Upper lobe of right lung (tissue), 1 donor: ENCODE measurements around the gene CCDC167. TPM values are rescaled to one million over a fixed set of nuclear protein-coding genes. Genes with fewer than 3 reads are reported as not detected.

ENCODE experiments used
- ATAC-seq: fragments of 200-7000 bp; cut with Tn5 transposase; one replicate; pipeline ENCODE4 v1.9.1; 2020; ENCODE audit warnings: mild to moderate bottlenecking, moderate library complexity
- DNase-seq: peaks from one replicate; pipeline ENCODE4 v3.0.0-alpha.2; 2020
- H3K27ac ChIP-seq: fragments of 200-600 bp; one replicate; pipeline ENCODE4 v1.8.0; 2022
- H3K27me3 ChIP-seq: fragments of 200-600 bp; one replicate; pipeline ENCODE4 v1.8.0; 2022; ENCODE audit warnings: mild to moderate bottlenecking
- H3K36me3 ChIP-seq: fragments of 200-600 bp; one replicate; pipeline ENCODE4 v1.8.0; 2022
- H3K4me1 ChIP-seq: fragments of 200-600 bp; one replicate; pipeline ENCODE4 v1.8.0; 2022
- H3K4me3 ChIP-seq: fragments of 200-600 bp; one replicate; pipeline ENCODE4 v1.8.0; 2022; ENCODE audit warnings: mild to moderate bottlenecking
- H3K9me3 ChIP-seq: fragments of 200-600 bp; one replicate; pipeline ENCODE4 v1.8.0; 2022
- intact Hi-C: fragments of 100-400 bp; cut with DNase I; formaldehyde crosslinking; loops from one replicate; pipeline ENCODE4 v1.11.0; 2022
- total RNA-seq: library from RNA; stranded (reverse); fragmentation: NEBNext Ultra II Directional; extraction: Animal tissue kit (Norgen Biotek cat#: 25700); gene quantifications from one replicate; pipeline ENCODE4 v1.2.1, GENCODE V29; 2021
- TF ChIP-seq, protein P1 (sequence below): fragments of 200-600 bp; IDR thresholded peaks from one replicate; pipeline ENCODE4 v1.8.0; 2022; ENCODE audit warnings: antibody characterized with exemption
- donor health status: DM: no; HTN: yes; CAD: no; lungs with severe emphysema.

Gene CCDC167
- total RNA-seq, 1 donor from 2014 or later, result 12.9 TPM

DNA sequence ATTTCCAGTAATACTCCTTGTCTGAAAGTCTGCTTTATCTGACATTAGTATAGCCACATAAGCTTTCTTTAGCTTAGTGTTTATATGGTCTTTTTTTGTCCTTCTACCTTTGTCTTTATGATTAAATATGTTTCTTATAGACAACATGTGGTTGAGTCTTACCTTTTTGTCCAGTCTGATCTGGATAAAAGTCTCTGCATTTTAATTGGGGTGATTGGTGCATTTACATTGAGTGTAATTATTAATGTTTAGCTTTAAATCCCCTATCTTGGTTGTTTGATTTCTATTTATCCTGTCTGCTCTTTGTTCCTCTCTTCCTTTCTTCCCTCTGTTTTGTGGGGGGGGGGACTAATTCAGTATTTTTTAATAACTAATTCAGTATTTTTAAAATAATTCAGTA lies 32.0 kb downstream of the CCDC167 start:
- H3K27me3 ChIP-seq, result no peaks in the 10 kb centered on the region
- ATAC-seq (no peak), DNase-seq (no peak)
- TF ChIP-seq, protein P1, sequence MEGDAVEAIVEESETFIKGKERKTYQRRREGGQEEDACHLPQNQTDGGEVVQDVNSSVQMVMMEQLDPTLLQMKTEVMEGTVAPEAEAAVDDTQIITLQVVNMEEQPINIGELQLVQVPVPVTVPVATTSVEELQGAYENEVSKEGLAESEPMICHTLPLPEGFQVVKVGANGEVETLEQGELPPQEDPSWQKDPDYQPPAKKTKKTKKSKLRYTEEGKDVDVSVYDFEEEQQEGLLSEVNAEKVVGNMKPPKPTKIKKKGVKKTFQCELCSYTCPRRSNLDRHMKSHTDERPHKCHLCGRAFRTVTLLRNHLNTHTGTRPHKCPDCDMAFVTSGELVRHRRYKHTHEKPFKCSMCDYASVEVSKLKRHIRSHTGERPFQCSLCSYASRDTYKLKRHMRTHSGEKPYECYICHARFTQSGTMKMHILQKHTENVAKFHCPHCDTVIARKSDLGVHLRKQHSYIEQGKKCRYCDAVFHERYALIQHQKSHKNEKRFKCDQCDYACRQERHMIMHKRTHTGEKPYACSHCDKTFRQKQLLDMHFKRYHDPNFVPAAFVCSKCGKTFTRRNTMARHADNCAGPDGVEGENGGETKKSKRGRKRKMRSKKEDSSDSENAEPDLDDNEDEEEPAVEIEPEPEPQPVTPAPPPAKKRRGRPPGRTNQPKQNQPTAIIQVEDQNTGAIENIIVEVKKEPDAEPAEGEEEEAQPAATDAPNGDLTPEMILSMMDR, result no peak
- H3K4me1 ChIP-seq, result no peaks in the 10 kb centered on the region
- no peak overlapping the region for H3K27ac ChIP-seq
- intact Hi-C loops, result no loop called here
- peaks cover 39% of the 10 kb centered on the region for H3K36me3 ChIP-seq
- no peak overlapping the region for H3K4me3 ChIP-seq
- H3K9me3 ChIP-seq, result no peaks in the 10 kb centered on the region

DNA sequence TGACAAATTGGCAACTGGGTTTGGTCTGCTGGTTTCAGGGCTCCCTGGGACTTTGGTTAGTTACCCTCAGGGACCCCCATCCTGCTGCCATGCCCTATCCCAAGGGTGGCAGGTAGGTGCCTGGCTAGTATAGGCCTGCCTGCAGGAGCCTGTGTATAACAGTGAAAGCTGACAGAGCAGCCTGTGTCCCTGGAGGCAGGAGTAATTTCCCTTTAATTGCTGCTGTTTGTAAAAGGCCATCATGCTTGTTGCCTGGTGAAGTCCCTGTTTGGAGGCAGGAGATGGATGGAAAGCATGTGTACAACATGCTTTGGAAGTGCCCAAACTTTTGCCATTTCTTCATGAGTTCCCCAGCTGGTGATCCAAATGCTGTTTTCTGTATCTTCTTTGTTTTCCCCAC lies 36.6 kb downstream of the CCDC167 start:
- DNase-seq (no peak), ATAC-seq (no peak)
- TF ChIP-seq, protein P1, result no peak
- Histone ChIP-seq H3K4me1 (no peaks in the 10 kb centered on the region), H3K9me3 (no peaks in the 10 kb centered on the region), H3K27ac (no peak overlapping the region), H3K27me3 (no peaks in the 10 kb centered on the region), H3K4me3 (no peak overlapping the region), H3K36me3 (peaks cover 60% of the 10 kb centered on the region)
- intact Hi-C loops, result no loop called here

DNA sequence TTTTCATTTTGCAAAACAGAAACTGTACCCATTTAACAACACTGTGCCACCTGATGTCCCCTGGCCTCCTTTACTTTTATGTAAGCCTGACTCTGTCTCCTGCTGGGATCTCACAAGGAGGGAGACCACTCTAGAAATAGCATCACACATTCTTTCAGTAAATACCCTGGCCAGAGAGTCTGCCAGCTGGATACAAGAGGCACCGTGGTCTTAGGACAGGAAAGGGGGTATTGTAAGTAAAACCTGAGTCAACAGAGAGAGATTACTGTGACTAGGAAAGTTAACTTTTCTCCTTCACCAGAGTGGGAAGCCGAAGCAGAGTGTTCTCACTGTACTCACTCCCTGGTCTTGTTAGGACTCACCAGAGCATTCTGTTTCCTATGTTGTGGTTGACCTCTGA lies 38.9 kb downstream of the CCDC167 start:
- peaks cover 74% of the 10 kb centered on the region for H3K36me3 ChIP-seq
- intact Hi-C loops, result no loop called here

DNA sequence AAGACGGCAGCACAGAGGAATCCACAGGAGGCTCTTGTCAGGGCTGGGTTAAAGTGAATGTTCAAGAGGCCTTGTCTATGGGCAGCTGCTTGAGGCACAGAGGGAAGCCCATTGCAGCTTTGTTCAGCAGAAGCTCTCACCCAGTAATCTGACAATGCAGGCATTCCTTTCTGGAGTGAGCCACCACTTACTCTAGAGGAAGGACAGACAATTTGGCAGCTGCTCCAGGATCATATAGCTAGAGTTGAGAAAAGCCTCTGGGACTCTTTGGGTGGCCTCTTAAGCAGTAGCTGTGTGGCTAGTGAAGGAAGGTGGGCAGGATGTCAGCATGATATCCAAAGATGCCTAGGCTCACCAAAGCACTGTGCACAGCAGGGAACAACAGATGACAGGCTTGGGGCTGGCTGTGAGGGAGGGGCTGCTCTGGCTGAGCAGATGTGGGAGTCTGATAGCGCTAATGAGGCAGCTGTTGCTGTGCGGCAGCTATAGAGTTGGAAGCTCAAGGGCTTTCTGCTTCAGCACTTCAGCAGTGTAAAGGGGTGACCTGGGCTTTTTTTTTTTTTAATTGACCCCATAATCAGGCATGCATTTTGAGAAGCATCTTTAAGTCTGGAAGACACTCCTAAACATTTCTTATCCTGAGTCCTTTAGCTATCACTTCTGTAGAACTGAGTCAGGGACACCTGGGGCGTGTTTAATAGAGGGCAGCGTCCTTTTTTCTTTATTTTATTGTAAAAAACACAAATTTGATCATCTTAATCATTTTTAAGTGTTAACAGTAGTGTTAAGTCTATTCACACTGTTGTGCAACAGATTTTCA lies 39.5 kb downstream of the CCDC167 start:
- peaks cover 79% of the 10 kb centered on the region for H3K36me3 ChIP-seq
- H3K27ac ChIP-seq, result no peak overlapping the region
- intact Hi-C loops, result no loop called here
- DNase-seq (no peak), ATAC-seq (no peak)
- H3K27me3 ChIP-seq, result no peaks in the 10 kb centered on the region
- TF ChIP-seq, protein P1, result no peak
- H3K4me3 ChIP-seq, result no peak overlapping the region
- H3K9me3 ChIP-seq, result no peaks in the 10 kb centered on the region
- H3K4me1 ChIP-seq, result no peaks in the 10 kb centered on the region

More for the DNA sequence above, 38.9 kb downstream of the CCDC167 start:
- ATAC-seq, result no peak
- no peaks in the 10 kb centered on the region for H3K27me3 ChIP-seq
- no peaks in the 10 kb centered on the region for H3K9me3 ChIP-seq
- H3K4me3 ChIP-seq, result no peak overlapping the region
- H3K4me1 ChIP-seq, result no peaks in the 10 kb centered on the region
- DNase-seq, result no peak
- H3K27ac ChIP-seq, result no peak overlapping the region
- TF ChIP-seq, protein P1, result no peak

DNA sequence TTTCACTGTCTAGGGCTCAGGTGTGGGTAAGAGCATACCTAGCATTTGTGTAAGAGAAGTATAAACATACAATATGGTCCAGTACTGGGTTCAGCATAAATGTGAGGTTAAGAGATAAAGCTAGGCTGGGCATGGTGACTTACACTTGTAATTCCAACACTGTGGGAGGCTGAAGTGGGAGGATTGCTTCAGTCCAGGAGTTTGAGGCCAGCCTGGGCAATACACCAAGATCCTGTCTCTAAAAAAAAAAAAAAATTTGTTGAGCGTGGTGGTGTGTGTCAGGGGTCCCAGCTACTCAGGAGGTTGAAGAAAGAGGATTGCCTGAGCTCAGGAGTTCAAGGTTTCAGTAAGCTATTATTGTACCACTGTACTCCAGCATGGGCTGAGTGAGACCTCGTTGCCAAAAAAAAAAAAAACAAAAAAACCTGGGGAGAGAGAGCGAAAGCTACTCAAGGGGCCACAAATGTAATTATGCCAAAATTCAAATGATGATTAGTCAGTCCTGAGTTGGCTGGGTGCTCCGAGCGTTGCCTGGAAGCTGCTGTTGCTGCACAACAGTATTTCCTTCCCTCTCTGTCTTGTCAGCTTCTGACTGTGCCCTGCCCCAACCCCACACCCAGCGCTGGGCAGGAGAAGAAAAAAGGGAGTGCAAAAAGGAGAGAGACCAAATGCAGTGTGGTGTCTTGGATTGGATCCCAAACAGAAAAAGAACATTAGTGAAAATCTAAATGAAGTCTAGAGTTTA lies 42.7 kb downstream of the CCDC167 start:
- Histone ChIP-seq H3K27me3 (no peaks in the 10 kb centered on the region), H3K4me3 (no peak overlapping the region), H3K4me1 (no peaks in the 10 kb centered on the region), H3K9me3 (no peaks in the 10 kb centered on the region), H3K36me3 (peaks cover 86% of the 10 kb centered on the region), H3K27ac (no peak overlapping the region)
- no peak for ATAC-seq
- TF ChIP-seq, protein P1, result no peak
- intact Hi-C loops, result no loop called here
- no peak for DNase-seq
